Measurements from ENCODE around the gene FGF14. TPM values are rescaled to one million over a fixed set of nuclear protein-coding genes. Genes with fewer than 3 reads are reported as not detected.

Gene FGF14
- total RNA-seq, 1 donor from 2014 or later, result 2.9 TPM

- no peak for TF ChIP-seq CTCF (IDR thresholded peaks at IDR 0.05; ENCODE audit: borderline replicate concordance)
- no peaks in the 10 kb centered on the region for H3K36me3 ChIP-seq
- no peak overlapping the region for H3K27ac ChIP-seq (replicated peaks)
- no peak for DNase-seq
- H3K9me3 ChIP-seq (replicated peaks), result no peaks in the 10 kb centered on the region
- intact Hi-C loops (cut with micrococcal nuclease), result no loop called here
- H3K4me3 ChIP-seq, result no peak overlapping the region
- H3K4me1 ChIP-seq, result no peaks in the 10 kb centered on the region
- no peaks in the 10 kb centered on the region for H3K27me3 ChIP-seq (ENCODE audit: low read depth)
Measured at GRCh38 chr13:102132777-102133295, 269.0 kb downstream of the FGF14 start.

DNA sequence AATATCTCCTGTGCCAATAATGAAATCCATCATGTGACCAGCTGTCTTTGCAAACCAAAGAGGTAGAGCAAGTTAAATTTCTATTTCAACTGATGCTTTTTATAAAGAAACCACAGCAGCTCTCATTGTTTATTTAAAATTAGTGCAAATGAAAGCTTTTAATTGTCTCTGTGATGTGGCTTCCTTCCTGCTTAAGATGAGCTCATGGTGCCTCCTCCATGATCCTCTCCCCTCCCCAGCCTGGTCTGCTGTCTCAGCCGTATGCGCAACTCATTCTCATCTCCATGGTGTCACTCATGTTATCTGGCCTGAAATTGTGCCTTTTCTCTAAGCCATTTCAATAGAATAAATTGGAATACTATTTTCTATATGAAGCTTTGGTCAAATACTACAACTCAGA lies 270.6 kb downstream of the FGF14 start:
- no peaks in the 10 kb centered on the region for H3K9me3 ChIP-seq (replicated peaks)
- no peaks in the 10 kb centered on the region for H3K27me3 ChIP-seq (ENCODE audit: low read depth)
- no peak overlapping the region for H3K27ac ChIP-seq (replicated peaks)
- no peak for DNase-seq
- no peak overlapping the region for H3K4me3 ChIP-seq
- H3K4me1 ChIP-seq, result no peaks in the 10 kb centered on the region
- TF ChIP-seq CTCF (IDR thresholded peaks at IDR 0.05; ENCODE audit: borderline replicate concordance), result no peak
- H3K36me3 ChIP-seq, result no peaks in the 10 kb centered on the region
- intact Hi-C loops (cut with micrococcal nuclease), result no loop called here

DNA sequence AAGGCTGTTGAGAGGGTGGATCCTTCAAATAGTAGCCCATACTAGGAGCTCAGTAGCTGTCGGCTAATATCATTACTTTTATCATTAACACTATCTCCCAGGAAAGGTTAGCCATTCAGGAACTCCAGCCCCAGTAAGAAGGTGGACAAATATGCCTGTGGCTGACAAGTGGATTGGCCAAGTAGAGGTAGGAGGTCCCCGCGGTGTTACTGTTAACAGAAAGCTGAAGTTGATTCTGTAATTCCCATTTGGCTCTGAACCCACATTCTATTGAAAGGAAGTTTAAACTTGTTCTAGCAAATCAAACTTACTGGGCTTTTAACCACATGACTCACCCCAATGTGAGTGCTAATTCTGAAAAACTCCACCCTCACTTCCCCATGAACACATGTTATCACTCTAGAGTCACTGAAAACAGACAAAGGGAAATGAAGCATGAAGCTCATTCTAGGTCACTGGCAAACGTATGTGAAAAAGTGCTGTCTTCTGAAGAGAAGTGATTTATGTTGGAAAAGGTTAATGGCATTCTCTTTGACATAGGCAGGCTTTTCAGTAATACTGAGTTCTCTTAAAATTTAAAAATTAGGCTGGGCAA lies 273.5 kb downstream of the FGF14 start:
- TF ChIP-seq CTCF (IDR thresholded peaks at IDR 0.05; ENCODE audit: borderline replicate concordance), result no peak
- no peaks in the 10 kb centered on the region for H3K36me3 ChIP-seq
- H3K4me1 ChIP-seq, result no peaks in the 10 kb centered on the region
- H3K9me3 ChIP-seq (replicated peaks), result no peaks in the 10 kb centered on the region
- H3K27ac ChIP-seq (replicated peaks), result no peak overlapping the region
- no peak overlapping the region for H3K4me3 ChIP-seq
- no peak for DNase-seq
- no peaks in the 10 kb centered on the region for H3K27me3 ChIP-seq (ENCODE audit: low read depth)
- intact Hi-C loops (cut with micrococcal nuclease), result no loop called here

- H3K27me3 ChIP-seq (ENCODE audit: low read depth), result no peaks in the 10 kb centered on the region
Measured at GRCh38 chr13:102127153-102127552, 274.7 kb downstream of the FGF14 start.

DNA sequence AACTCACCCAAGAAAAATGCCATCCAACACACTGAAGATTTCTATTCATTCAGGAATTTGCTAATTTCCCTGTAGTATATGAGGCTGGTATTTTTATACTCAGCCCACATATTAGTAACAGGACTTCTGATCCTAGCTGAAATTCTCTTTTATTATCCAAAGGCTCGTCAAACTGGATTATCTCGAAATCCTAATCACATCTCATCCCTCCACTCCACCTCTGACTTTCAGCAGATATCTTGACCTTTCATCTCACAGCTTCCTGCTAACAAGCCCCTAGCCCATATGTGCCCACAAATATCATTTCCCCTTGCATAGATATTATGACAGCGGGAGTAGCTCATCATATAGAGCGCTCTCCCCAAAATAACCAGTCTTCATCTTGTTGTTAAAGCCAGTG lies 279.7 kb downstream of the FGF14 start:
- H3K36me3 ChIP-seq, result no peaks in the 10 kb centered on the region
- no peak for TF ChIP-seq CTCF (IDR thresholded peaks at IDR 0.05; ENCODE audit: borderline replicate concordance)
- intact Hi-C loops (cut with micrococcal nuclease), result no loop called here
- no peaks in the 10 kb centered on the region for H3K9me3 ChIP-seq (replicated peaks)
- no peak for DNase-seq
- H3K4me1 ChIP-seq, result no peaks in the 10 kb centered on the region
- H3K27me3 ChIP-seq (ENCODE audit: low read depth), result no peaks in the 10 kb centered on the region
- H3K27ac ChIP-seq (replicated peaks), result no peak overlapping the region
- H3K4me3 ChIP-seq, result no peak overlapping the region

More at GRCh38 chr13:102127153-102127552, 274.7 kb downstream of the FGF14 start:
- no peaks in the 10 kb centered on the region for H3K36me3 ChIP-seq
- no peaks in the 10 kb centered on the region for H3K4me1 ChIP-seq
- intact Hi-C loops (cut with micrococcal nuclease), result no loop called here
- DNase-seq, result no peak
- no peaks in the 10 kb centered on the region for H3K9me3 ChIP-seq (replicated peaks)
- no peak overlapping the region for H3K27ac ChIP-seq (replicated peaks)
- no peak overlapping the region for H3K4me3 ChIP-seq
- no peak for TF ChIP-seq CTCF (IDR thresholded peaks at IDR 0.05; ENCODE audit: borderline replicate concordance)
